GM18861 (cell line): Measurements from ENCODE around the gene WDR88.

Experiments
- ATAC-seq: cut with Tn5 transposase; IDR thresholded peaks from one replicate; pipeline ENCODE4 v1.9.1; 2021; ENCODE audit not compliant: unreplicated experiment

WDR88 gene

GRCh38 chr19:33132021-33132420 lies at the start of gene WDR88:
TSS of gene WDR88 (plus strand) at chr19:33132114. CDS start at chr19:33132170, 56 bp downstream.
- no peak for ATAC-seq

GRCh38 chr19:33085570-33086128 lies 46.3 kb upstream of the WDR88 start:
- ATAC-seq, result no peak

- no peak for ATAC-seq
Measured at GRCh38 chr19:33086955-33087354, 45.0 kb upstream of the WDR88 start.

- ATAC-seq, result no peak
Measured at GRCh38 chr19:33089010-33089409, 42.9 kb upstream of the WDR88 start.

GRCh38 chr19:33090179-33090578 lies 41.7 kb upstream of the WDR88 start:
- no peak for ATAC-seq

- ATAC-seq, result no peak
Measured at GRCh38 chr19:33093420-33094210, 38.3 kb upstream of the WDR88 start.

- no peak for ATAC-seq
Measured at GRCh38 chr19:33094436-33095067, 37.4 kb upstream of the WDR88 start.

- no peak for ATAC-seq
Measured at GRCh38 chr19:33096005-33096404, 35.9 kb upstream of the WDR88 start.

GRCh38 chr19:33098055-33098534 lies 33.8 kb upstream of the WDR88 start:
- no peak for ATAC-seq

- no peak for ATAC-seq
Measured at GRCh38 chr19:33100894-33101644, 30.8 kb upstream of the WDR88 start.

- no peak for ATAC-seq
Measured at GRCh38 chr19:33102893-33103292, 29.0 kb upstream of the WDR88 start.

GRCh38 chr19:33108161-33108560 lies 23.8 kb upstream of the WDR88 start:
- ATAC-seq, result no peak

GRCh38 chr19:33110137-33110910 lies 21.6 kb upstream of the WDR88 start:
- ATAC-seq, result no peak

GRCh38 chr19:33111587-33111986 lies 20.3 kb upstream of the WDR88 start:
- no peak for ATAC-seq

- no peak for ATAC-seq
Measured at GRCh38 chr19:33114312-33114711, 17.6 kb upstream of the WDR88 start.

- no peak for ATAC-seq
Measured at GRCh38 chr19:33117501-33117900, 14.4 kb upstream of the WDR88 start.

GRCh38 chr19:33118643-33119042 lies 13.3 kb upstream of the WDR88 start:
- ATAC-seq, result no peak

- ATAC-seq, result no peak
Measured at GRCh38 chr19:33124207-33125098, 7.5 kb upstream of the WDR88 start.

- ATAC-seq, result no peak
Measured at GRCh38 chr19:33125929-33126388, 6.0 kb upstream of the WDR88 start.
